HCT116 (cell line): ENCODE measurements around the gene ALDH1A1. TPM values are rescaled to one million over a fixed set of nuclear protein-coding genes. Genes with fewer than 3 reads are reported as not detected.

Source experiments
- ATAC-seq: fragments of 200-7000 bp; cut with Tn5 transposase; 2 replicates; pipeline ENCODE4 v1.9.1; 2020; ENCODE audit warnings: mild to moderate bottlenecking, moderate library complexity
- BruUV-seq: library from RNA; stranded (reverse); fragments of 400-500 nt; replicated peaks from 2 replicates; lab custom pipeline; 2021; lab: Mats Ljungman, UMichigan
- CTCF ChIA-PET: fragments of 300-600 bp; sonication (Branson Sonifier 250); formaldehyde crosslinking; loops from one replicate; lab custom pipeline; 2021; ENCODE audit warnings: antibody characterized with exemption; lab: Charles Lee
- POLR2A ChIA-PET: fragments of 300-600, 350-600 bp; sonication (Branson Sonifier 250); formaldehyde crosslinking; loops from one replicate; lab custom pipeline; 2021; ENCODE audit warnings: antibody characterized with exemption; lab: Charles Lee
- RAD21 ChIA-PET, 2 experiments: fragments of 300-600 bp; sonication (Branson Sonifier 250); formaldehyde crosslinking; loops; one replicate each; lab custom pipeline; 2023; ENCODE audit warnings: low total read pairs in 2 of 2; ENCODE audit not compliant: uncharacterized antibody in 2 of 2, unreplicated experiment in 2 of 2, low non-redundant PET in 1 of 2; lab: Charles Lee
- DNase-seq: peaks from one replicate; pipeline ENCODE4 v3.0.0-alpha.2; 2010; ENCODE audit warnings: low read depth, low spot score
- H2AFZ ChIP-seq: fragments of 200-600 bp; shearing (Covaris generic), sonication (generic); 2 replicates; pipeline ENCODE4 v1.6.1; 2017; ENCODE audit warnings: low read depth, mixed run types, mixed read lengths, antibody characterized with exemption, low read length; ENCODE audit not compliant: poor library complexity, severe bottlenecking
- H3K27ac ChIP-seq: 2 replicates; pipeline ENCODE4 v1.5.1; 2012; ENCODE audit warnings: low read depth, low read length
- H3K27me3 ChIP-seq: fragments of 200-600 bp; sonication (generic); 2 replicates; pipeline ENCODE4 v1.6.1; 2016; ENCODE audit warnings: mixed run types, low read length, mixed read lengths; ENCODE audit not compliant: insufficient read depth
- H3K36me3 ChIP-seq, 2 experiments: fragments of 200-500 bp in 1 of 2; fragments of 200-600 bp in 1 of 2; sonication (Bioruptor generic) in 1 of 2; sonication (generic) in 1 of 2; 2 replicates each; pipeline versions ENCODE4 v1.5.1 to v1.6.1; 2014 to 2016; ENCODE audit warnings: low read length in 2 of 2, inconsistent platforms in 1 of 2, mixed read lengths in 1 of 2, mixed run types in 1 of 2; ENCODE audit not compliant: insufficient read depth in 2 of 2, control insufficient read depth in 1 of 2
- H3K4me1 ChIP-seq, 2 experiments: fragments of 200-600 bp in 1 of 2; sonication (generic) in 1 of 2; 2 replicates each; pipeline versions ENCODE4 v1.5.1 to v1.6.1; 2012 to 2017; ENCODE audit warnings: low read length in 2 of 2, inconsistent platforms in 1 of 2, mild to moderate bottlenecking in 1 of 2, mixed read lengths in 1 of 2, mixed run types in 1 of 2, moderate library complexity in 1 of 2; ENCODE audit not compliant: insufficient read depth in 2 of 2, control insufficient read depth in 1 of 2
- H3K4me2 ChIP-seq: fragments of 200-600 bp; sonication (generic); 2 replicates; pipeline ENCODE4 v1.6.1; 2017; ENCODE audit warnings: mixed run types, low read length, mixed read lengths
- H3K4me3 ChIP-seq, 2 experiments: fragments of 200-600 bp in 1 of 2; sonication (generic) in 1 of 2; replicated peaks in 1 of 2; 2 replicates each; pipeline ENCODE4 v1.5.1; 2011 to 2016; ENCODE audit warnings: low read length in 2 of 2, control low read depth in 1 of 2, low read depth in 1 of 2, mild to moderate bottlenecking in 1 of 2, mixed read lengths in 1 of 2, mixed run types in 1 of 2
- H3K79me2 ChIP-seq: fragments of 200-600 bp; sonication (generic); 2 replicates; pipeline ENCODE4 v1.6.1; 2017; ENCODE audit warnings: mild to moderate bottlenecking, mixed run types, low read length, moderate library complexity, mixed read lengths; ENCODE audit not compliant: insufficient read depth
- H3K9ac ChIP-seq: fragments of 200-600 bp; sonication (generic); 2 replicates; pipeline ENCODE4 v1.6.1; 2016; ENCODE audit warnings: low read length, mixed read lengths
- H3K9me2 ChIP-seq: fragments of 200-600 bp; sonication (generic), shearing (Covaris generic); 2 replicates; pipeline ENCODE4 v1.6.1; 2017; ENCODE audit warnings: mixed run types, mild to moderate bottlenecking, moderate library complexity; ENCODE audit not compliant: insufficient read depth
- H3K9me3 ChIP-seq, 2 experiments: fragments of 200-500 bp in 1 of 2; fragments of 200-600 bp in 1 of 2; sonication (Bioruptor generic) in 1 of 2; sonication (generic) in 1 of 2; 2 replicates each; pipeline ENCODE4 v1.6.1; 2014 to 2017; ENCODE audit warnings: low read length in 2 of 2, mixed read lengths in 2 of 2, inconsistent platforms in 1 of 2, low read depth in 1 of 2, mild to moderate bottlenecking in 1 of 2, mixed run types in 1 of 2, moderate library complexity in 1 of 2; ENCODE audit not compliant: control insufficient read depth in 1 of 2, insufficient read depth in 1 of 2
- H4K20me1 ChIP-seq: fragments of 200-600 bp; sonication (generic), shearing (Covaris generic); 2 replicates; pipeline ENCODE4 v1.6.1; 2017; ENCODE audit warnings: mixed run types, mild to moderate bottlenecking, moderate library complexity; ENCODE audit not compliant: insufficient read depth
- CBX3 ChIP-seq: IDR thresholded peaks from 2 replicates; pipeline ENCODE4 v1.6.1; 2012; ENCODE audit warnings: low read depth
- EGR1 ChIP-seq: IDR thresholded peaks from 2 replicates; pipeline ENCODE4 v1.6.1; 2012; ENCODE audit warnings: low read depth
- ELF1 ChIP-seq: IDR thresholded peaks from 2 replicates; pipeline ENCODE4 v1.6.1; 2012; ENCODE audit warnings: low read depth, borderline replicate concordance
- EZH2phosphoT487 ChIP-seq: fragments of 200-600 bp; IDR thresholded peaks from 2 replicates; pipeline ENCODE4 v1.6.1; 2018; ENCODE audit warnings: antibody characterized with exemption, borderline replicate concordance
- FOSL1 ChIP-seq: IDR thresholded peaks from 2 replicates; pipeline ENCODE4 v1.6.1; 2012; ENCODE audit warnings: low read depth
- JUND ChIP-seq: IDR thresholded peaks from 2 replicates; pipeline ENCODE4 v1.6.1; 2012
- POLR2A ChIP-seq: IDR thresholded peaks from 2 replicates; pipeline ENCODE4 v1.7.0; 2011; ENCODE audit warnings: borderline replicate concordance; ENCODE audit not compliant: insufficient read depth, insufficient read length; ENCODE audit errors: extremely low read depth
- POLR2AphosphoS5 ChIP-seq: IDR thresholded peaks from 2 replicates; pipeline ENCODE4 v1.6.1; 2011; ENCODE audit warnings: mild to moderate bottlenecking, low read depth, low read length, moderate library complexity
- RAD21 ChIP-seq: IDR thresholded peaks from 2 replicates; pipeline ENCODE4 v1.6.1; 2012; ENCODE audit warnings: low read depth, mild to moderate bottlenecking
- REST ChIP-seq: IDR thresholded peaks from 2 replicates; pipeline ENCODE4 v1.6.1; 2012; ENCODE audit warnings: low read depth
- SIN3A ChIP-seq: IDR thresholded peaks from 2 replicates; pipeline ENCODE4 v1.6.1; 2012; ENCODE audit warnings: low read depth
- SP1 ChIP-seq: IDR thresholded peaks from 2 replicates; pipeline ENCODE4 v1.6.1; 2012; ENCODE audit warnings: low read depth
- SRF ChIP-seq: IDR thresholded peaks from 2 replicates; pipeline ENCODE4 v1.6.1; 2012; ENCODE audit warnings: low read depth
- TCF7L2 ChIP-seq: IDR thresholded peaks from 2 replicates; pipeline ENCODE4 v1.7.0; 2011; ENCODE audit warnings: borderline replicate concordance, inconsistent platforms; ENCODE audit not compliant: insufficient read depth, insufficient read length; ENCODE audit errors: extremely low read depth
- YY1 ChIP-seq: IDR thresholded peaks from 2 replicates; pipeline ENCODE4 v1.6.1; 2011; ENCODE audit warnings: low read length, low read depth, moderate library complexity, mild to moderate bottlenecking; ENCODE audit not compliant: insufficient replicate concordance; ENCODE audit errors: extremely low read depth
- ZFX ChIP-seq: fragments of 450-650 bp; IDR thresholded peaks from 2 replicates; pipeline ENCODE4 v1.6.1; 2017
- ZNF274 ChIP-seq: fragments of 200-500 bp; sonication (Bioruptor generic); IDR thresholded peaks from 2 replicates; pipeline ENCODE4 v1.6.1; 2014; ENCODE audit warnings: mild to moderate bottlenecking, low read depth, low read length, inconsistent platforms
- intact Hi-C: fragments of 100-400 bp; cut with micrococcal nuclease; formaldehyde crosslinking; loops from 2 replicates; pipeline ENCODE4 v1.10.0; 2022
- total RNA-seq: library from RNA; stranded (reverse); gene quantifications from one replicate; pipeline ENCODE4 v1.2.1, GENCODE V29; 2021; ENCODE audit not compliant: unreplicated experiment
- TF ChIP-seq, protein P1 (sequence below): IDR thresholded peaks from 2 replicates; pipeline ENCODE4 v1.6.1; 2011; ENCODE audit warnings: mild to moderate bottlenecking, low read length, moderate library complexity; ENCODE audit not compliant: insufficient replicate concordance; ENCODE audit errors: extremely low read depth
- TF ChIP-seq, protein P2 (sequence below): IDR thresholded peaks from 2 replicates; pipeline ENCODE4 v1.6.1; 2012
- TF ChIP-seq, protein P3 (sequence below): IDR thresholded peaks from 2 replicates; pipeline ENCODE4 v1.6.1; 2012

ALDH1A1 gene
- total RNA-seq, 1 experiment from 2014 or later, result 0.44 TPM

DNA sequence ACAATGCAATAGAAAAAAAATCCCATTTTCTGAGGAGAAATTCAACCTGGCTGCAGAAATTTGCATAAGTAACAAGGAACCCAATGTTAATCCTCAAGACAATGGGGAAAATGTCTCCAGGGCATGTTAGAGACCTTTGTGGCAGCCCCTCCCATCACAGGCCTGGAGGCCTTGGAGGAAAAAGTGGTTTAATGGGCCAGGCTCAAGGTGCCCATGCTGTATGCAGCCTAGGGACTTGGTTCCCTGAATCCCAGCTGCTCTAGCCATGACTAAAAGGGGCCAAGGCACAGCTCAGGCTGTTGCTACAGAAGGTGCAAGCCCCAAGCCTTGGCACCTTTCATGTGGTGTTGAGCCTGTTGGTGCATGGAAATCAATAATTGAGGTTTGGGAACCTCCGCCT, 66.5 kb downstream of the ALDH1A1 start:
- Histone ChIP-seq H3K9ac (no peak overlapping the region), H4K20me1 (no peaks in the 10 kb centered on the region), H3K9me2 (no peaks in the 10 kb centered on the region), H2AFZ (no peak overlapping the region), H3K36me3 (no peaks in the 10 kb centered on the region), H3K4me3 (no peak overlapping the region), H3K27me3 (no peaks in the 10 kb centered on the region), H3K27ac (no peak overlapping the region), H3K4me2 (no peak overlapping the region), H3K9me3 (no peaks in the 10 kb centered on the region), H3K4me1 (no peaks in the 10 kb centered on the region), H3K79me2 (no peaks in the 10 kb centered on the region)
- intact Hi-C loops, result no loop called here
- ATAC-seq (no peak), DNase-seq (no peak)
- no peak for TF ChIP-seq POLR2A
- TF ChIP-seq YY1, result no peak
- TF ChIP-seq ELF1, result no peak
- no peak for TF ChIP-seq CBX3
- TF ChIP-seq REST, result no peak
- TF ChIP-seq ZFX, result no peak
- TF ChIP-seq EGR1, result no peak
- TF ChIP-seq, protein P1, sequence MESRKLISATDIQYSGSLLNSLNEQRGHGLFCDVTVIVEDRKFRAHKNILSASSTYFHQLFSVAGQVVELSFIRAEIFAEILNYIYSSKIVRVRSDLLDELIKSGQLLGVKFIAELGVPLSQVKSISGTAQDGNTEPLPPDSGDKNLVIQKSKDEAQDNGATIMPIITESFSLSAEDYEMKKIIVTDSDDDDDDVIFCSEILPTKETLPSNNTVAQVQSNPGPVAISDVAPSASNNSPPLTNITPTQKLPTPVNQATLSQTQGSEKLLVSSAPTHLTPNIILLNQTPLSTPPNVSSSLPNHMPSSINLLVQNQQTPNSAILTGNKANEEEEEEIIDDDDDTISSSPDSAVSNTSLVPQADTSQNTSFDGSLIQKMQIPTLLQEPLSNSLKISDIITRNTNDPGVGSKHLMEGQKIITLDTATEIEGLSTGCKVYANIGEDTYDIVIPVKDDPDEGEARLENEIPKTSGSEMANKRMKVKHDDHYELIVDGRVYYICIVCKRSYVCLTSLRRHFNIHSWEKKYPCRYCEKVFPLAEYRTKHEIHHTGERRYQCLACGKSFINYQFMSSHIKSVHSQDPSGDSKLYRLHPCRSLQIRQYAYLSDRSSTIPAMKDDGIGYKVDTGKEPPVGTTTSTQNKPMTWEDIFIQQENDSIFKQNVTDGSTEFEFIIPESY, result no peak
- TF ChIP-seq SRF, result no peak
- no peak for TF ChIP-seq SIN3A
- TF ChIP-seq ZNF274, result no peak
- TF ChIP-seq JUND, result no peak
- TF ChIP-seq RAD21, result no peak
- no peak for TF ChIP-seq POLR2AphosphoS5
- TF ChIP-seq FOSL1, result no peak
- TF ChIP-seq TCF7L2, result no peak
- no peak for TF ChIP-seq EZH2phosphoT487
- TF ChIP-seq, protein P2, sequence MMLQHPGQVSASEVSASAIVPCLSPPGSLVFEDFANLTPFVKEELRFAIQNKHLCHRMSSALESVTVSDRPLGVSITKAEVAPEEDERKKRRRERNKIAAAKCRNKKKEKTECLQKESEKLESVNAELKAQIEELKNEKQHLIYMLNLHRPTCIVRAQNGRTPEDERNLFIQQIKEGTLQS, result no peak
- TF ChIP-seq, protein P3, sequence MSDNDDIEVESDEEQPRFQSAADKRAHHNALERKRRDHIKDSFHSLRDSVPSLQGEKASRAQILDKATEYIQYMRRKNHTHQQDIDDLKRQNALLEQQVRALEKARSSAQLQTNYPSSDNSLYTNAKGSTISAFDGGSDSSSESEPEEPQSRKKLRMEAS, result no peak
- TF ChIP-seq SP1, result no peak
- ChIA-PET RAD21 (no interaction called here), CTCF (no interaction called here), POLR2A (no interaction called here)
- no TSS peak for BruUV-seq
